Mucosa of descending colon (tissue), 3 donors: ENCODE results near the gene NT5DC1. TPM values are rescaled to one million over a fixed set of nuclear protein-coding genes. Genes with fewer than 3 reads are reported as not detected.

ENCODE experiments used
- ATAC-seq: fragments of 200-7000 bp; cut with Tn5 transposase; one replicate; pipeline ENCODE4 v1.9.1; 2020; ENCODE audit warnings: mild to moderate bottlenecking, moderate library complexity
- DNase-seq, 3 donors: peaks; one replicate each; pipeline ENCODE4 v3.0.0-alpha.2; 2020
- H3K36me3 ChIP-seq: fragments of 200-600 bp; one replicate; pipeline ENCODE4 v1.8.0; 2021; ENCODE audit warnings: low read depth, mild to moderate bottlenecking
- H3K4me1 ChIP-seq: fragments of 200-600 bp; one replicate; pipeline ENCODE4 v1.8.0; 2021; ENCODE audit warnings: low read depth, mild to moderate bottlenecking
- H3K4me3 ChIP-seq: fragments of 200-600 bp; one replicate; pipeline ENCODE4 v1.8.0; 2021; ENCODE audit warnings: mild to moderate bottlenecking
- H3K9me3 ChIP-seq: fragments of 200-600 bp; one replicate; pipeline ENCODE4 v1.8.0; 2021; ENCODE audit warnings: mild to moderate bottlenecking
- intact Hi-C, 2 donors: fragments of 100-400 bp; cut with DNase I in 1 of 2; cut with micrococcal nuclease in 1 of 2; formaldehyde crosslinking; loops; one replicate each; pipeline versions ENCODE4 v1.11.0 to v1.11.1; 2022; cut with DNase I, micrococcal nuclease
- total RNA-seq, 3 donors: library from RNA; stranded (reverse); fragmentation: NEBNext Ultra II Directional in 2 of 3; extraction: Animal tissue kit (Norgen Biotek cat#: 25700) in 2 of 3; gene quantifications; one replicate each; pipeline versions ENCODE4 v1.2.1 to v1.2.4, GENCODE V29; 2021 to 2023
- TF ChIP-seq, protein P1 (sequence below): fragments of 200-600 bp; IDR thresholded peaks from one replicate; pipeline ENCODE4 v1.8.0; 2022; ENCODE audit warnings: antibody characterized with exemption, mild to moderate bottlenecking
- donor health status: DM: no; HTN: no; CAD: no; lungs with moderate emphysema.
- donor health status: DM: no; HTN: no; CAD: no.
- donor health status: DM: no; HTN: yes; CAD: no.

NT5DC1 gene
- total RNA-seq, 3 donors from 2014 or later: 32.6 to 49.6 (median 43.2) TPM

DNA sequence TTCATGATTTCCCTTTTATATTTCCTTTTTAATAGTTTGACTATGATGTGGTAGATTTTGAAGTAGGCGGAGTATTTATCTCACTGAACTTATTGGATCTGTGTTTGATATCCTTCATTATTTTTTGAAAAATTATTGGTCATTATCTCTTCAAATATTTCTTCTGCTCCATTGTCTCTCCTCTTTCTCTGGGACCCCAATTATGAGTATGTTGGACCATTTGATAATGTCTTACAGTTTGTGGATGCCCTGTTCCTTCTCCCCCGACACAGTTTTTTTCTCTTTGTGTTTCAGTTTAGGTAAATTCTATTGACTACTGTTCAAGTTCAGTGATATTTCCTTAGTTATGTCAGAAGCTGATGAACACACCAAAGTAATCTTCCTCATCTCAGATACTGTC lies 74.7 kb downstream of the NT5DC1 start:
- Histone ChIP-seq H3K9me3 (peaks cover 14% of the 10 kb centered on the region), H3K4me1 (no peaks in the 10 kb centered on the region), H3K4me3 (no peak overlapping the region), H3K36me3 (no peaks in the 10 kb centered on the region)
- ATAC-seq: no peak
- TF ChIP-seq, protein P1, sequence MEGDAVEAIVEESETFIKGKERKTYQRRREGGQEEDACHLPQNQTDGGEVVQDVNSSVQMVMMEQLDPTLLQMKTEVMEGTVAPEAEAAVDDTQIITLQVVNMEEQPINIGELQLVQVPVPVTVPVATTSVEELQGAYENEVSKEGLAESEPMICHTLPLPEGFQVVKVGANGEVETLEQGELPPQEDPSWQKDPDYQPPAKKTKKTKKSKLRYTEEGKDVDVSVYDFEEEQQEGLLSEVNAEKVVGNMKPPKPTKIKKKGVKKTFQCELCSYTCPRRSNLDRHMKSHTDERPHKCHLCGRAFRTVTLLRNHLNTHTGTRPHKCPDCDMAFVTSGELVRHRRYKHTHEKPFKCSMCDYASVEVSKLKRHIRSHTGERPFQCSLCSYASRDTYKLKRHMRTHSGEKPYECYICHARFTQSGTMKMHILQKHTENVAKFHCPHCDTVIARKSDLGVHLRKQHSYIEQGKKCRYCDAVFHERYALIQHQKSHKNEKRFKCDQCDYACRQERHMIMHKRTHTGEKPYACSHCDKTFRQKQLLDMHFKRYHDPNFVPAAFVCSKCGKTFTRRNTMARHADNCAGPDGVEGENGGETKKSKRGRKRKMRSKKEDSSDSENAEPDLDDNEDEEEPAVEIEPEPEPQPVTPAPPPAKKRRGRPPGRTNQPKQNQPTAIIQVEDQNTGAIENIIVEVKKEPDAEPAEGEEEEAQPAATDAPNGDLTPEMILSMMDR: no peak
- intact Hi-C loops: no loop called here
- DNase-seq: no peak

DNA sequence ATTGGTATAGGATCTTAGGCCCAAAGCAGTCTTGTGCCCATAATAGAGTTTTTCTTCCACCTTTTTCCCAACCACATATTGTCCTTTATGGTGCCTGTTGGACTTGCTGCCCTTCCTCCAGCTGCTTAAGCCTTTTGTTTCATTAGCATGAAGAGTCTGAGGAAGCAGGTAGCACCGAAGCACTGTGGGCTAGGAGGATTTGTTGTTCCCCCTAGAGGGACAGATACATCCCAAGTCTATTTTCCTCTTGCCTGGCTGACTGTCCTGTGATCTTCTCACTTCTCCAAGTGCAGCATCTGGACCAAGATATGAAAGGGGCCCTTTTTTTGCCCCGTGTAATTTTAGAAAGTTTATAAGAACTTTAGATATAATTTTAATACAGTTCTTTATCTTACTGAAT lies 75.9 kb downstream of the NT5DC1 start:
- Histone ChIP-seq H3K4me1 (no peaks in the 10 kb centered on the region), H3K4me3 (no peak overlapping the region), H3K36me3 (no peaks in the 10 kb centered on the region), H3K9me3 (peaks cover 14% of the 10 kb centered on the region)
- TF ChIP-seq, protein P1: no peak
- intact Hi-C loops: no loop called here
- ATAC-seq (no peak), DNase-seq (no peak)

DNA sequence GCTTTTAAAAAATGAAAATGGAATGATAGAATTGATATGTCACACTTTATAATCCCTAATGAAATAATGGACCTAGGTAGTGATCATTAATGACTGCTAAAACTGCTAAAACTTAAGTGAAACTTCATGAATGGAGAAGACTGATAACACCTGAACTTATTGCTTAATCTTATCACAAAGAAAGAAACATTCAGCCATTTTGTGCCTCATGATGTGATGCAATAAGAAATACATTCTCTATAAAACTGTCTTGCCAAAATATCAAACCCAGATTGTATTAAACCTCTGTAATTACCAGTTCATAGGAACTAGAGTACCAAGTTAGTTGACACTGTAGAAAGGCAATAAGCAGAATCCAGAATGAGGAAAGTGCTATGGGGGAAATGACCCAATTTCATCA lies 79.7 kb downstream of the NT5DC1 start:
- TF ChIP-seq, protein P1: no peak
- H3K9me3 ChIP-seq: peaks cover 5% of the 10 kb centered on the region
- no peaks in the 10 kb centered on the region for H3K36me3 ChIP-seq
- intact Hi-C loops: no loop called here
- no peak for DNase-seq
- no peak overlapping the region for H3K4me3 ChIP-seq
- ATAC-seq: no peak
- no peaks in the 10 kb centered on the region for H3K4me1 ChIP-seq

DNA sequence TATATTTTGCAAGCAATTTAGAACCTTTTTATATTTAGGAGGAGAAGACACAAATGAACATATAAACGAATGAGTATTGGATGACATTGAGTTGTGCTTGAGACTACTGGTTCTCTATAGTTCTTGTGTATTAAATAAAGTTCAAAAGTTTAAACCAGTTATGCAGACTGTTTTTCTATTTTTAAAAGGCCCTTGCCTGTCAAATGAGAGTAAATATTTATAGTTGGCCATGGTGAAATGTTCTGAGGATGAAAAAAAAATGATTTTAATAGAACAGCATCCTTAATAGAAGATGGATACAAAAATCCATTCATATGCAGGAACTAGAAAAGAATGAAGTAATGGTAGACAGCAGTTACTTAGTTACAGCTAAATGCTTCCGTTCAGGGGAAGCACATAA lies 88.8 kb downstream of the NT5DC1 start:
- H3K4me1 ChIP-seq: no peaks in the 10 kb centered on the region
- no peak overlapping the region for H3K4me3 ChIP-seq
- DNase-seq (no peak), ATAC-seq (no peak)
- TF ChIP-seq, protein P1: no peak
- H3K36me3 ChIP-seq: no peaks in the 10 kb centered on the region
- H3K9me3 ChIP-seq: no peaks in the 10 kb centered on the region
- intact Hi-C loops: no loop called here

DNA sequence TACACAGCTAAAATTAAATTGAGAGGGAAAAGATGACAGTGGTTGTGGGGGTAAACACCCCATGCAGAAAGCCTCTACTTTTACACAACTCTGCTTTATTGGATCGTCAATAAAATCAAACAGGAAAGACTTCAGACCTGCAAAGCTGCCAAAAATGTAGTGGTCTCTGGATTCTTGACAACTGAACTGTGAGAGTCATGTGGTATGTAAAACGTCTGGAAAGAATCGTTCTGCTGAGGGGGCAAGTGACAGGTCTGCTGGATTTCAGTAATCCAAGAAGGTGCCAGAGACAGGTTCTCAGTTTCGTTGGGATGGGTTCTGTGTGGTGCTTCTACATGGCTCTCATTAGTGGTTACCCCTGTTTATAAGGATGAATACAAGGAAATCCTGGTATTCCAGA lies 89.9 kb downstream of the NT5DC1 start:
- Histone ChIP-seq H3K36me3 (no peaks in the 10 kb centered on the region), H3K9me3 (no peaks in the 10 kb centered on the region), H3K4me1 (no peaks in the 10 kb centered on the region), H3K4me3 (no peak overlapping the region)
- TF ChIP-seq, protein P1: no peak
- intact Hi-C loops: no loop called here
- ATAC-seq (no peak), DNase-seq (no peak)

DNA sequence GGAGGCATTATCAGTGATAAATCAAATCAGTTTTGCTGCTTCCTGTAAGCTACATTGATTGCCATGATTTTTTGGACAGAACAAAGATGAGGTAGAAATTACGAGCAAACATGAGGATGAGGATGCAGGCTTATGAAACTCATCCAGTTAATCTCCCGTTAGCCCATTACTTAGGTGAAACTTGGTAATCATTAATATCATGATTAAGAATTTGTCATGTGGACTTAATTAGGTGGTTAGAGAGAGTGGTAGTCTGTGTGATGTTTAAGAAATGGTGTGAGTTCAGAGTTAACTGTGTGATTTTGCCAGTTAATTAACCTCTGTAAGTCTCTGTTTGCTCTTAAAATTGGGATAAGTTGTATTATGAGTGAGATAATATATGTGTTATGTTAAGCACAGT lies 91.2 kb downstream of the NT5DC1 start:
- Histone ChIP-seq H3K36me3 (no peaks in the 10 kb centered on the region), H3K4me3 (no peak overlapping the region), H3K9me3 (no peaks in the 10 kb centered on the region), H3K4me1 (no peaks in the 10 kb centered on the region)
- DNase-seq (no peak), ATAC-seq (no peak)
- intact Hi-C loops: no loop called here
- TF ChIP-seq, protein P1: no peak
